Right cardiac atrium (tissue), 5 donors: ENCODE data around the gene CDC42BPB. TPM values are rescaled to one million over a fixed set of nuclear protein-coding genes. Genes with fewer than 3 reads are reported as not detected.

Experiments
- ATAC-seq, 2 donors: fragments of 200-7000 bp; cut with Tn5 transposase; one replicate each; pipeline versions ENCODE4 v1.8.0 to v1.9.1; 2020; ENCODE audit warnings: moderate library complexity in 2 of 2, mild to moderate bottlenecking in 1 of 2
- DNase-seq, 3 donors: peaks; one replicate each; pipeline ENCODE4 v3.0.0-alpha.2; 2020
- H3K27ac ChIP-seq: one replicate; pipeline ENCODE4 v1.5.1; 2013; ENCODE audit warnings: mild to moderate bottlenecking, low read length, control low read depth, moderate library complexity
- H3K27me3 ChIP-seq: one replicate; pipeline ENCODE4 v1.6.1; 2013; ENCODE audit not compliant: control insufficient read depth, insufficient read depth
- H3K4me1 ChIP-seq: one replicate; pipeline ENCODE4 v1.6.1; 2013; ENCODE audit warnings: low read length; ENCODE audit not compliant: control insufficient read depth, insufficient read depth
- H3K4me3 ChIP-seq: one replicate; pipeline ENCODE4 v1.5.1; 2013; ENCODE audit warnings: low read length, control low read depth
- H3K9me3 ChIP-seq: one replicate; pipeline ENCODE4 v1.6.1; 2013; ENCODE audit warnings: low read length; ENCODE audit not compliant: control insufficient read depth
- WGBS: extraction: QIAGEN DNeasy Blood & Tissue Kit; methylation state at CpG from one replicate; pipeline ENCODE4 v1.1.7; 2013; 5-methylcytosine and 5-hydroxymethylcytosine counted together
- intact Hi-C, 4 donors: fragments of 100-400 bp; cut with DNase I; formaldehyde crosslinking; loops; one replicate each; pipeline versions ENCODE4 v1.11.0 to v1.14.0; 2022 to 2023
- polyA plus RNA-seq: library from polyadenylated mRNA; stranded (reverse); fragments of 200-250 nt; gene quantifications from one replicate; pipeline ENCODE4 v1.2.3, GENCODE V29; 2013
- total RNA-seq, 4 donors: library from RNA; stranded (reverse); fragmentation: NEBNext Ultra II Directional; extraction: Animal tissue kit (Norgen Biotek cat#: 25700); gene quantifications; one replicate each; pipeline ENCODE4 v1.2.1, GENCODE V29; 2021
- donor health status: healthy with polysubstance abuse.
- donor health status: DM: no; HTN: yes; CAD: no.
- donor health status: DM: no; HTN: no; CAD: no.
- donor health status: DM: no; HTN: yes; CAD: no; lungs with severe emphysema.
- donor health status: DM: yes; HTN: yes; CAD: no.

Gene CDC42BPB
- total and polyA plus RNA-seq, 5 donors, result 42.5 to 82.5 (median 69.7) TPM

DNA sequence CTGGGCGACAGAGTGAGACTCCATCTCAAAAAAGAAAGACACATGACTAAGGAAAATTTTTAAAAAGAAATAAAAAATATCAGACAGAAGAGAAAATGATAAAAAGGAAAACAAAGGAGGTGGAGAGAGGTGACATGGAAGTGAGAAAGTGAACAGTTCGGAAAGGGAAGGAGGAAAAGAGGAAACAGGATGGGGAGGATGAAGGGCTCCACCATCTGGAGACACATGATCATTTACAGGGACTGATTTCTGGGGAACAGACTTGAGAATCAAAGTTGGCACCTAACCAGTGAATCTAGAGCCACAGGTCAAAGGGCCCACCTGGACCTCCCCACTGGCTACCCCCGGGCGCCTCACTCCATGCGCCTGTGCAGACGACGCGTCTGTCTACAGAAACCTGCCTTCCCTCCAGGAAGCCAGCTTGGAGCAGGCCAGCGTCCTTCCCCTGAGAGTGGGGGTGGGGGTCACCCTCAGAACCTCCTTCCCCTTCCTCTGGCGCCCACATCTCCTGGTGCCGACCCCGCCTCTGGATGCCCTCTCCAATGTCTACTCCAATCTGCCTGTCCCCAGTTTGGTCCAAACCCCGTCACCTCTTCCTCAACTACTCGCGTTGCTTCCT is 74.4 kb downstream of the CDC42BPB start:
- Histone ChIP-seq H3K9me3 (no peaks in the 10 kb centered on the region), H3K4me3 (no peak overlapping the region), H3K27me3 (no peaks in the 10 kb centered on the region), H3K4me1 (no peaks in the 10 kb centered on the region), H3K27ac (no peak overlapping the region)
- ATAC-seq (no peak), DNase-seq (no peak)
- intact Hi-C loops, result no loop called here
- WGBS, result 82% methylated on average over 15 of the region's 15 CpGs

- DNase-seq (peak in 1 of 3 donors; percentile 75), ATAC-seq (peak; percentile 74 to 82)
- no peaks in the 10 kb centered on the region for H3K4me1 ChIP-seq
- H3K9me3 ChIP-seq, result no peaks in the 10 kb centered on the region
- no peak overlapping the region for H3K27ac ChIP-seq
- no peaks in the 10 kb centered on the region for H3K27me3 ChIP-seq
- no peak overlapping the region for H3K4me3 ChIP-seq
- intact Hi-C loops, result no loop called here
- 48% methylated on average over 8 of the region's 8 CpGs for WGBS
Measured at GRCh38 chr14:102980409-102980810, 76.9 kb downstream of the CDC42BPB start.

GRCh38 chr14:102979406-102979805 is 77.9 kb downstream of the CDC42BPB start:
- intact Hi-C loops, result no loop called here
- H3K27me3 ChIP-seq, result no peaks in the 10 kb centered on the region
- 94% methylated on average over 9 of the region's 9 CpGs for WGBS
- H3K27ac ChIP-seq, result no peak overlapping the region
- no peak overlapping the region for H3K4me3 ChIP-seq
- H3K4me1 ChIP-seq, result no peaks in the 10 kb centered on the region
- H3K9me3 ChIP-seq, result no peaks in the 10 kb centered on the region
- ATAC-seq (no peak), DNase-seq (no peak)

DNA sequence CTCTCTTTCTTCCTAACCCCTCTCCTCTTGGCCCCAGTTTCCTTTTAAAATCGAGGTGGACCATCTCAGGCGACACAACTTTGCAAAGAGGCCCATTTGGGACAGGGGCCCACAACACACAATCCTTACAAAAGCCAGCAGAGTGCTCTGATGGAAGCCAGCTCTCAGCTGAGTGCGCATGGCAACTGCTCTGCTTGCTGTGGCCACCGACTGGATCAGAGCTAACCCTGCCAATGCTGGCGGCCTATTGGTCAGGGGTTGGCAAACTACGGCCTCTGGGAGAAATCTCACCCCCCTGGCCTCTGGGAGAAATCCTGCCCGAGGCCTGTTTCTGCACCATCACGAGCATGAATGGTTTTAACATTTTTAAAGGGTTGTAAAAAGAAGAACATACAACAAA is 79.9 kb downstream of the CDC42BPB start:
- DNase-seq, result no peak
- intact Hi-C loops, result no loop called here
- Histone ChIP-seq H3K9me3 (no peaks in the 10 kb centered on the region), H3K4me3 (no peak overlapping the region), H3K27ac (no peak overlapping the region), H3K27me3 (no peaks in the 10 kb centered on the region), H3K4me1 (no peaks in the 10 kb centered on the region)
- 89% methylated on average over 8 of the region's 8 CpGs for WGBS
- ATAC-seq, result no peak

DNA sequence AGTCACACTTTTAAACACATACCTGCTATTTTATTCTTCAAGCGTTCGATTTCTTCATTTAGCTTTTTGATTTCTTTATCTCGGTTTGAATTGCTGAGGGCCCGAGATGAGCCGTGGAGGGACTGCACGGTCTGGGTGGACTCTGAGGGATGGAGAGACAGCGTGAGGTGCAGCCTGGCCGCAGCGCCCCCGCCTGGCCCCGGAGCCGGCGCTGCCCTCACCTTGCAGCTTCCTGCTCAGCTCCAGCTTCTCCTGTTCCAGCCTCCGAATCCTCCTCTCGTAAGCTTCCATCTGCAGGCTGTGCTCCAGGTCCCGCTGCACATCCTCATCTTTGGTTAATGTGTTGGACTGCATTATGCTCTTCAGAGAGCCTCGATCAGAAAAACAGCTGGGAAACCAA is 81.7 kb downstream of the CDC42BPB start:
- Histone ChIP-seq H3K4me1 (no peaks in the 10 kb centered on the region), H3K27me3 (no peaks in the 10 kb centered on the region), H3K4me3 (no peak overlapping the region), H3K27ac (no peak overlapping the region), H3K9me3 (no peaks in the 10 kb centered on the region)
- 88% methylated on average over 17 of the region's 17 CpGs for WGBS
- no peak for DNase-seq
- ATAC-seq, result no peak
- intact Hi-C loops, result no loop called here

DNA sequence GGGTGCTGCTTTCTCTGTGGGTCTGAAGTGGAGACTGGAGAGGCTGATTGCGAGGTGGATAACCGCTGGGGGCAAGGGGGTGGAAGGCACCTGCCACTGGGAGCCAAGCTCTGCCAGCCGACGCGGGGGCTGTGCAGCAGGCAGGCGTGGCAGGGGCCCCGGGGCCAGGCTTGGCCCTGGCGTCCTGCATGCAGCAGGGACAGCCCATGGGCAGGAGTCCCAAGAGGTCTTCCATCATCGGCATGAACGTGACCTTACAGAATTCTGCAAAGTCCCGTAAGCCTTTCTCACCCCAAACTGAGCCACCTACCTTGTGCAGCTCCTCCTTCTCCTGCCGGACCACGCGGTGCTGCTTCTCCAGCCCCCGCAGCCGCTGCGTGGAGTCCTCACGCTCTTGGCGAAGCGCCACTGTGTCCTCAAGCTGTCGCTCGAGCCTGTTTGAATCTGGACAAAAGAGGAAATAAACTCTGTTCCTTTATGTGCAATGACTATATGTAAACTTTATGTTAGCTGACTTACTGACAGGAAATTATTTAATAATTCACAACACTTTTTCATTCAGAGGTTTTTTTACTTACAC is 83.6 kb downstream of the CDC42BPB start:
- no peaks in the 10 kb centered on the region for H3K27me3 ChIP-seq
- intact Hi-C loops, result no loop called here
- no peaks in the 10 kb centered on the region for H3K9me3 ChIP-seq
- no peak overlapping the region for H3K27ac ChIP-seq
- WGBS, result 72% methylated on average over 22 of the region's 22 CpGs
- peak in 1 of 2 donors; percentile 13 for ATAC-seq
- H3K4me1 ChIP-seq, result no peaks in the 10 kb centered on the region
- DNase-seq, result no peak
- no peak overlapping the region for H3K4me3 ChIP-seq

DNA sequence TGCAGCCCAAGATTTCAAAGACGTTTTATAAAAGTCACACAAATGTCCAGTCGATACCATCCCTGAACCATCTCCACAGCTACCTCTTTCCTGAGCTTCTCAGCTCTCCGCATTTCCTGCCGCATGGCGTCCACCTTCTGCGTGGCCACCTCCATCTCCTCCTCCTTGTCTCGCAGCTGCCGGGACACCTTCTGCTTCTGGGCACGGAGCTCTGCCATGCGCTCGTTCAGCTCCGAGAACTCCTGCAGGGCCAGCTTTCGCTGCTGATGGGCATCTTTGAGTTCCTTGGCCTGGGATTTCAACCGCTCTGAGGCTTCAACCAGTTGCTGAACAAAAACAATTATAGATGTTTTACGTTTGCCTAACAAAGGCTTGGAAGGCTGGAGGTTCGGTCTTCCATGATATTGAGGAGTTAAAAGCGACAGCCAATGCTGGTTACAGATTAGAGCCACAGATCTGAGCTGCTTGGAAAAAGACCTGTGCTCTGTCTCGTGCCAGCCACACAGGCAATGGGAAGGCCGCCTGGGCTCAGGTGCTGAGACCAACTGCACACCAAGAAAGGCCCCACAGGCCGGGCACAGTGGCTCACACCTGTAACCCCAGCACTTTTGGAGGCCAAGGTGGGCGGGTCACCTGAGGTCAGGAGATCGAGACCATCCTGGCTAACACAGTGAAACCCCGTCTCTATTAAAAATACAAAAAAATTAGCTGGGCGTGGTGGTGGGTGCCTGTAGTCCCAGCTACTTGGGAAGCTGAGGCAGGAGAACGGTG is 85.3 kb downstream of the CDC42BPB start:
- Histone ChIP-seq H3K27me3 (no peaks in the 10 kb centered on the region), H3K4me1 (no peaks in the 10 kb centered on the region), H3K27ac (no peak overlapping the region), H3K9me3 (no peaks in the 10 kb centered on the region), H3K4me3 (no peak overlapping the region)
- intact Hi-C loops, result no loop called here
- WGBS, result 94% methylated on average over 25 of the region's 25 CpGs
- ATAC-seq (no peak), DNase-seq (no peak)

GRCh38 chr14:102971314-102971713 is 86.0 kb downstream of the CDC42BPB start:
- no peaks in the 10 kb centered on the region for H3K27me3 ChIP-seq
- ATAC-seq, result no peak
- no peak overlapping the region for H3K4me3 ChIP-seq
- WGBS, result 82% methylated on average over 9 of the region's 9 CpGs
- H3K4me1 ChIP-seq, result no peaks in the 10 kb centered on the region
- intact Hi-C loops, result no loop called here
- H3K9me3 ChIP-seq, result no peaks in the 10 kb centered on the region
- H3K27ac ChIP-seq, result no peak overlapping the region
- no peak for DNase-seq

- H3K9me3 ChIP-seq, result no peaks in the 10 kb centered on the region
- intact Hi-C loops, result no loop called here
- H3K4me1 ChIP-seq, result no peaks in the 10 kb centered on the region
- DNase-seq (no peak), ATAC-seq (no peak)
- H3K4me3 ChIP-seq, result no peak overlapping the region
- 85% methylated on average over 10 of the region's 10 CpGs for WGBS
- no peak overlapping the region for H3K27ac ChIP-seq
- H3K27me3 ChIP-seq, result no peaks in the 10 kb centered on the region
Measured at GRCh38 chr14:102970496-102970895, 86.9 kb downstream of the CDC42BPB start.

DNA sequence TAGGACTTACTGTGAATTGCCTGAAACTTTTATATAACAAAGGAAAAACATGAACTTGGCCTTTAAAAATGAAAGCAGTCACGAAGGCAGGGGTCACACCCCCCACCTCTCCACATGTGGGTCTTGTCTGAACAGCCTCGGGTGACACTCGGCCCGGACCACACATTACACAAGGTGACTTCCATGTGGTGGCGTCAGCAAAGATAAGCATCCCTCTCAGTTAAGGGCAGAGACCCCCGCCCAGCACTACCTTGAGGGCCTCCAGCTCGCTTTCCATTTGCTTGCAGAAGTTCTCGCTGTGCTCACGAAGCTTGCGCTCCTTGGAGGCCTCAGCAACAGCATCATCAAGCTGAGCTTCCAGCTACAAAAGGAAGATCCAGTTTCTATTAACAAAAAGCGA is 87.4 kb downstream of the CDC42BPB start:
- ATAC-seq (no peak), DNase-seq (no peak)
- H3K27me3 ChIP-seq, result no peaks in the 10 kb centered on the region
- no peaks in the 10 kb centered on the region for H3K4me1 ChIP-seq
- no peak overlapping the region for H3K4me3 ChIP-seq
- intact Hi-C loops, result no loop called here
- H3K9me3 ChIP-seq, result no peaks in the 10 kb centered on the region
- 87% methylated on average over 11 of the region's 11 CpGs for WGBS
- no peak overlapping the region for H3K27ac ChIP-seq

DNA sequence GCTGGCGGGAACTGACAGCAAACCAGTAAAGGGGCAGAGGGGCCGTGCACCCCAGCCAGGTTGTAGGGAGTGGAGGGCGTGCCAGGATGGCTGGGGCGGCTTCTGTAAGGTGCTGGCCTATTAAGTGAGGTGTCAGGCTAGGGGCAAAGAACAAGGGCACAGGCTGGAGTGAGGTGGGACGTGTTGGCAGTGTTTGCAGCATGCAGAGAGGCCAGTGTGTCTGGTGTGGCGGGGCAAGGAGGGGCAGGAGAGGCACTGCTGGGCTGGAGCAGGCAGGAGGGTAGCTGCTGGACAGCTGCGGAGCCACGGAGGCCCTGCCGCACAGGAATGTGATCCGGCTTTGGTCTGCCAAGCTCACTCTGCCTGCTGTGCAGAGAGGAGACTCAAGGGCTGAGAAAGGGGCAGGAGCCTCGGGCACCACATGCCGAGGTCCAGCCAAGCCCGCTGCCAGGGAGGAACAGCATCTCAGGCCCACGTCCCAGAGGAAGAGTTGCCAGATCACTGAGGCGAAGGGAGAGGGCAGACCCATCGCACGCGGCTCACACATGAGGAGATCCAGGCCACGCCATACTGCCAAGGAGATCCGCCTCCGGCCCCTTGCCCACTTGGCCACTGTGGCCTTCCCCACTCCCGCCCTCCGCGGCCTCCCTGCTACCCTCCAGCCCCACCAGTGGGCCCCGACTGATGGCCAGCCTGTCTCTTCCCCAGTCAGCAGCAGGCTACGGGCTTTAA is 88.1 kb downstream of the CDC42BPB start:
- ATAC-seq (peak; percentile 14 to 20), DNase-seq (no peak)
- Histone ChIP-seq H3K27ac (no peak overlapping the region), H3K27me3 (no peaks in the 10 kb centered on the region), H3K9me3 (no peaks in the 10 kb centered on the region), H3K4me1 (no peaks in the 10 kb centered on the region), H3K4me3 (no peak overlapping the region)
- intact Hi-C loops, result no loop called here
- 92% methylated on average over 26 of the region's 26 CpGs for WGBS
